ENCODE results near the gene UFSP1.
A peak's percentile ranks its signal among the peaks of the same experiment; 100 is the strongest.

Gene UFSP1

DNA sequence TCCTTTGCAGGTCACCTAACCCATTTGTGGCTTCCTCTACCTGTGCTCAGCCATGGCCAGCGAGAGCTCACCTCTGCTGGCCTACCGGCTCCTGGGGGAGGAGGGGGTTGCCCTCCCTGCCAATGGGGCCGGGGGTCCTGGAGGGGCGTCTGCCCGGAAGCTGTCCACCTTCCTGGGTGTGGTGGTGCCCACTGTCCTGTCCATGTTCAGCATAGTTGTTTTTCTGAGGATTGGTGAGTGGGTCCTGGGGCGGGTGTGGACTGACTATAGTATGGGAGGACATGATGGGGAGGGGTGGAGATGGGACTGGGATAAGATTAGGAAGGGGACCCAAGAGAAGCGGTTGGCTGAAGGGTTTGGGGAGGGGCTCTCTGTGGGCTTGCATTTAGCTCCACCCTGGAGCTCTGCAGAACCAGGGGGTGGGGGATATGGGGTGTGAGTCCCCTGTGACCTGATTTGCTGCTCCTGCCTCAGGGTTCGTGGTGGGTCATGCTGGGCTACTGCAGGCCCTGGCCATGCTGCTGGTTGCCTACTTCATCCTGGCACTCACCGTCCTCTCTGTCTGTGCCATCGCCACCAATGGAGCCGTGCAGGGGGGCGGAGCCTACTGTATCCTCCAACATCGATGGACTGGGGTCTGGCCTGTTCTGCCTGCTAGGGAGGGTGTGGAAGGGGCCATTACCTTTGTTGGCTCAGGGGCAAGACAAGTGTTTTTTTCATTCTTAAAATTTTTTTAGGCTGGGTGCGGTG is 35.2 kb downstream of the UFSP1 start:
- no peak for DNase-seq

DNA sequence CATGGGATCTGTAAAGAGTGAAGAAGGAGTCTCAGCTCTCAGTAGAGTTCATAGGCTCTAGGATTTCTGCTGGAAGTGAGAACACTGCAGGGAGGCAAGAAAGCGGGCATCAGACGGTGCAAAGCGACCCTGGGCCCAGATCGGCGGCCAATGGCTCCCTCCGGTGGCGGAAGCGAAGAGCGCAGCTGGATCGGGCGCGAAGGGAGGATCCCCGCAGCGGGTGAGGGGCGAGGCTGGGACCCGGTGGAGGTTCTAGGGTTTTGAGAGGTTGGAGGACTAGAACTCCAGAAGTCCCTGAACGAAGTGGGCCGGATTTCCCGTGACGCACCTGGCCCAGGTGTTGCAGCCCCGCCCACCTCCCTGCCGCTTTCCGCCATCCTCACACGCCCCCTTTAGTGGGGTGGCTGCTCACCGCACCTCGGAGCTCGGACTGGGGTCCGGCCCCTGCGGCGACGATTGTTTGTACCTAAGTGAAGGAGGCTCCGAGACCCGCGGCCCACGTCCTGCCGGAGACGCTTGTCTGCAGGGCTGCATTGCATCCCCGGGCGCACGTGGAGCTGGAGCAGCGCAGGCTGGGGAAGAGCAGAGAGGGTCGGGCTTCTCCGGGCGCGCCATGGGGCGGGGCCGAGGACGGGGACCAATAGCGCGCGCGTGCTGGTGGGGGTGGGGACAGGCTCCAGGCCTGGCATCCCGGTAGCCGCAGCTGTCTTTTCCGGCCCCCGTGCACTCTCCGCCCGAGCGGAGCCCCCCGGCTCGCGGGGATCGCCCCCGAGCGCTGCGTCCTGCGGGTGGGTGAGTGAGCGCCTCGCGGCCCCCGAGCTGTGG is 37.3 kb downstream of the UFSP1 start, which contains the start of gene SLC12A9:
Gene SLC12A9, plus strand, starts transcription at position 666 of the 825 bp plus-strand sequence. CDS start 1,485 bp downstream, outside the sequence.
- peak; percentile 91 for DNase-seq

DNA sequence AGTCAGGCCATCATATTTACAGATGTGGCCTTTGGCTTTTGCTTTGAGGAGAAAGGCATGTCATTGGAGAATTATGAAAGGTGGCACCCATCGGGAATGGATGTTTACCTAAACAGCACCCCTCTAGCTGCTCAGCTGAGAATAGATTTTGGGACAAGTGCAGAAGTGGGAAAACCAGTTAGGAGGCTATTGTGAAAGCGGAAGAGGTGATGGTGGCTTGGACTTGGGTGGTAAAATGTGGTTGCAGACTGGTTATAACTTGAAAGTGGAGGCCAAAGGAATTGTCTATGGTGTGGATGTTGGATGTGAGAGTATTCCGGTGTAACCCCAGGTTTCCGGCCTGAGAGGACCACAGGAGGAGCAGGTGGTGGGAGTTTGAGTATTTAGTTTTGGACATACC is 42.2 kb downstream of the UFSP1 start:
- no peak for DNase-seq

DNA sequence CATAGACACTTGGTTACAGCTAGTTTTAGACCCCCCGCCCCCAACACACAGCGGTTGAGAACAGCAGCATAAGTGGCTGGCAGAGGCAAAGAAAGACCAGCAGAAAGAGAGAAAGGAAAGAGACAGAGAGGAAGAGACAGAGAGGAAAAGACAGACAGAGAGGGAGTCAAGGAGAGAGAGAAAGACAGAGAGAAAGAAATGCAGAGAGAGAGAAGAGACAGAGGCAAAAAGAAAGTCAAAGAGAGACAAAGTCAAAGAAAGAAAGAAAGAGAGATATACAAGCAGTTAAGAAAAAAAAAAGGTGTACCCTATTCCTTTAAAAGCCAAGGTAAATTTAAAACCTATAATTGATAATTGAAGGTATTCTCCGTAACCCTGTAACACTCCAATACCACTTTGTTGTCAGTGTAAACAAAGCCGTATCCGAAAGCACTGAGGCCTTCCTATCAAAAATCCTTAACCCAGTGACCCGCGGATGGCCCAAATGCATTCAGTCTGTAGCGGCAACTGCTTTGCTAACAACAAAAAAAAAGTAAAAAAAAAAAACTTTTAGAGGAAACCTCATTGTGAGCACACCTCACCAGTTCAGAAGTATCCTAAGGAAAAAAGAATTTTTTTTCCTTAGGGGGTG is 48.9 kb downstream of the UFSP1 start:
- no peak for DNase-seq

DNA sequence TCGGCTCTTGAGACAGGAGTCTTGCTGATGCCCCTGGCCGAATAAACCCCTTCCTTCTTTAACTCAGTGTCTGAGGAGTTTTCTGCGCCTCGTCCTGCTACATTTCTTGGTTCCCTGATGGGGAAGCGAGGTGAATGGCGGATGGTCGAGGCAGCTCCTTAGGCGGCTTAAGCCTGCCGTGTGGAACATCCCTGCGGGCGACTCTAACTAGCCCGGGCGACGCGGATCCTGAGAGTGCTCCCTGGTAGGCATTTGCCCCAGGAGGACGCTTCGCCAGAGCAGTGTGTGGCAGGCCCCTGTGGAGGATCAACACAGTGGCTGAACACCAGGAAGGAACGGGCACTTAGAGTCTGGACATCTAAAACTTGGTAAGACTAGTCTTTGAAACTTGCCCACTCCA is 50.2 kb downstream of the UFSP1 start:
- no peak for DNase-seq

All from NCI-H345 (cell line).